ENCODE measurements around the gene GPX8.

Gene GPX8

GRCh38 chr5:55172937-55173686 is 13.1 kb downstream of the GPX8 start, which contains the start of gene CDC20B:
CDC20B (minus strand) TSS chr5:55173177; CDS start chr5:55173000, 177 bp downstream.
- DNase-seq = peak; percentile 72

- peak; percentile 77 for DNase-seq
These were observed 13.8 kb downstream of the GPX8 start for GRCh38 chr5:55173687-55174230.

- no peak for DNase-seq
These were observed 15.8 kb downstream of the GPX8 start for GRCh38 chr5:55175781-55176175.

GRCh38 chr5:55176176-55176818 is 16.3 kb downstream of the GPX8 start:
- no peak for DNase-seq

GRCh38 chr5:55177078-55177477 is 17.1 kb downstream of the GPX8 start:
- no peak for DNase-seq

- DNase-seq = no peak
These were observed 20.0 kb downstream of the GPX8 start for GRCh38 chr5:55180016-55180415.

- peak; percentile 67 for DNase-seq
These were observed 27.4 kb downstream of the GPX8 start for GRCh38 chr5:55187370-55187769.

GRCh38 chr5:55188656-55189540 is 28.9 kb downstream of the GPX8 start:
- no peak for DNase-seq

GRCh38 chr5:55191165-55191564 is 31.2 kb downstream of the GPX8 start:
- no peak for DNase-seq

GRCh38 chr5:55205001-55205400 is 45.0 kb downstream of the GPX8 start:
- DNase-seq = no peak

GRCh38 chr5:55211184-55211874 is 51.4 kb downstream of the GPX8 start:
- no peak for DNase-seq

Data from NCI-H1694 (cell line).